GM23338 (cell line): ENCODE results near the gene CACNA1C. TPM values are rescaled to one million over a fixed set of nuclear protein-coding genes. Genes with fewer than 3 reads are reported as not detected.

Experiments used
- ATAC-seq: fragments of 200-7000 bp; cut with Tn5 transposase; 3 replicates; pipeline ENCODE4 v1.9.1; 2020
- DNase-seq: peaks from one replicate; pipeline ENCODE4 v3.0.0-alpha.2; 2015; ENCODE audit warnings: low spot score
- H2AFZ ChIP-seq: fragments of 200-600 bp; sonication (generic); 2 replicates; pipeline ENCODE4 v1.8.0; 2016; ENCODE audit warnings: antibody characterized with exemption, mild to moderate bottlenecking, moderate library complexity
- H3F3A ChIP-seq: fragments of 200-600 bp; sonication (generic); replicated peaks from 2 replicates; pipeline ENCODE4 v1.8.0; 2017; ENCODE audit warnings: antibody characterized with exemption, mixed run types, low read depth
- H3K27ac ChIP-seq: fragments of 200-600 bp; sonication (generic); 2 replicates; pipeline ENCODE4 v1.6.1; 2016; ENCODE audit warnings: low read depth
- H3K27me3 ChIP-seq: fragments of 200-600 bp; sonication (generic); 2 replicates; pipeline ENCODE4 v1.8.0; 2016; ENCODE audit warnings: mild to moderate bottlenecking, mixed run types, moderate library complexity; ENCODE audit not compliant: insufficient read depth
- H3K36me3 ChIP-seq: fragments of 200-600 bp; sonication (generic); 2 replicates; pipeline ENCODE4 v1.8.0; 2016; ENCODE audit warnings: mild to moderate bottlenecking; ENCODE audit not compliant: insufficient read depth
- H3K4me1 ChIP-seq: fragments of 200-600 bp; sonication (generic); 2 replicates; pipeline ENCODE4 v1.8.0; 2016; ENCODE audit warnings: mild to moderate bottlenecking, moderate library complexity; ENCODE audit not compliant: insufficient read depth
- H3K4me2 ChIP-seq: fragments of 200-600 bp; sonication (generic); 2 replicates; pipeline ENCODE4 v1.7.1; 2017; ENCODE audit warnings: mixed run types
- H3K4me3 ChIP-seq: fragments of 200-600 bp; sonication (generic); 2 replicates; pipeline ENCODE4 v1.6.1; 2016; ENCODE audit warnings: mixed run types
- H3K79me2 ChIP-seq: fragments of 200-600 bp; sonication (generic); replicated peaks from 2 replicates; pipeline ENCODE4 v1.8.0; 2017; ENCODE audit warnings: mild to moderate bottlenecking; ENCODE audit not compliant: insufficient read depth
- H3K9me2 ChIP-seq: fragments of 200-600 bp; sonication (generic); 2 replicates; pipeline ENCODE4 v1.8.0; 2017; ENCODE audit not compliant: insufficient read depth
- H4K20me1 ChIP-seq: fragments of 200-600 bp; sonication (generic); replicated peaks from 2 replicates; pipeline ENCODE4 v1.8.0; 2017; ENCODE audit warnings: mild to moderate bottlenecking; ENCODE audit not compliant: insufficient read depth
- H3K27ac Mint-ChIP-seq: 2 replicates; pipeline ENCODE4 v1.8.0; 2020; ENCODE audit warnings: inconsistent platforms, mild to moderate bottlenecking, moderate library complexity, mixed read lengths
- H3K27me3 Mint-ChIP-seq: 3 replicates; pipeline ENCODE4 v1.8.0; 2022; ENCODE audit warnings: low read depth, mild to moderate bottlenecking, moderate library complexity, mixed read lengths, inconsistent platforms; ENCODE audit not compliant: insufficient read depth, poor library complexity
- H3K36me3 Mint-ChIP-seq: 3 replicates; pipeline ENCODE4 v1.8.0; 2021; ENCODE audit warnings: low read depth, mild to moderate bottlenecking, inconsistent platforms, moderate library complexity, mixed read lengths
- H3K4me1 Mint-ChIP-seq: 3 replicates; pipeline ENCODE4 v1.8.0; 2020; ENCODE audit warnings: mild to moderate bottlenecking, inconsistent platforms, mixed read lengths
- H3K4me3 Mint-ChIP-seq: 3 replicates; pipeline ENCODE4 v1.8.0; 2021; ENCODE audit warnings: moderate library complexity, mild to moderate bottlenecking, inconsistent platforms, mixed read lengths
- H3K9me3 Mint-ChIP-seq: 3 replicates; pipeline ENCODE4 v1.8.0; 2020; ENCODE audit warnings: moderate library complexity, mild to moderate bottlenecking, inconsistent platforms, mixed read lengths
- CREB1 ChIP-seq: fragments of 250-450 bp; sonication (Bioruptor Pico); IDR thresholded peaks from 2 replicates; pipeline ENCODE4 v1.5.0; 2020; ENCODE audit warnings: low read depth, mild to moderate bottlenecking, moderate library complexity
- CTCF ChIP-seq, 2 experiments: fragments of 200-600 bp in 1 of 2; sonication (generic) in 1 of 2; conservative IDR thresholded peaks; 2 replicates each; pipeline versions ENCODE4 v1.5.1 to v1.6.1; 2016 to 2017; ENCODE audit warnings: antibody characterized with exemption in 2 of 2, low read depth in 2 of 2, mild to moderate bottlenecking in 2 of 2, moderate library complexity in 1 of 2
- EZH2 ChIP-seq: fragments of 200-600 bp; sonication (generic); IDR thresholded peaks from one replicate; pipeline ENCODE4 v1.8.0; 2017; ENCODE audit warnings: antibody characterized with exemption, mild to moderate bottlenecking, low read depth; ENCODE audit not compliant: unreplicated experiment
- EZH2phosphoT487 ChIP-seq: fragments of 200-600 bp; sonication (generic); IDR thresholded peaks from one replicate; pipeline ENCODE4 v1.8.1; 2018; ENCODE audit warnings: antibody characterized with exemption; ENCODE audit not compliant: unreplicated experiment
- JUNB ChIP-seq: IDR thresholded peaks from one replicate; pipeline ENCODE4 v1.6.1; 2016; ENCODE audit warnings: antibody characterized with exemption; ENCODE audit not compliant: unreplicated experiment
- NANOG ChIP-seq: IDR thresholded peaks from 2 replicates; pipeline ENCODE4 v1.6.1; 2016; ENCODE audit warnings: antibody characterized with exemption, borderline replicate concordance
- POLR2AphosphoS5 ChIP-seq: IDR thresholded peaks from 2 replicates; pipeline ENCODE4 v1.6.1; 2016; ENCODE audit warnings: antibody characterized with exemption, low read depth
- STAT1 ChIP-seq: IDR thresholded peaks from one replicate; pipeline ENCODE4 v1.6.1; 2016; ENCODE audit warnings: antibody characterized with exemption; ENCODE audit not compliant: unreplicated experiment
- ZNF331 ChIP-seq: fragments of 250-450 bp; sonication (Bioruptor Pico); IDR thresholded peaks from 2 replicates; pipeline ENCODE4 v1.5.0; 2020; ENCODE audit warnings: low read depth, mild to moderate bottlenecking, moderate library complexity
- ZNF462 ChIP-seq: fragments of 250-450 bp; sonication (Bioruptor Pico); IDR thresholded peaks from 2 replicates; pipeline ENCODE4 v1.5.0; 2020; ENCODE audit warnings: mild to moderate bottlenecking, moderate library complexity
- polyA plus RNA-seq: library from polyadenylated mRNA; unstranded; fragments of >200 nt; fragmentation: Nextera tagmentation; extraction: Ambion mirVana; gene quantifications from 2 replicates; pipeline ENCODE4 v1.2.1, GENCODE V29; 2016
- total RNA-seq: library from RNA; depleted of rRNA; stranded (reverse); fragments of >200 nt; shearing (Covaris generic); gene quantifications from 2 replicates; pipeline ENCODE4 v1.2.3, GENCODE V29; 2014
- TF ChIP-seq, protein P1 (sequence below): IDR thresholded peaks from one replicate; pipeline ENCODE4 v1.6.1; 2018; ENCODE audit warnings: antibody characterized with exemption; ENCODE audit not compliant: unreplicated experiment

Gene CACNA1C
- total and polyA plus RNA-seq, 2 experiments from 2014 or later: 0.78 to 2.1 TPM

- TF ChIP-seq ZNF462 (CRISPR knock-in tag) (no peak), JUNB (no peak), ZNF331 (CRISPR knock-in tag) (no peak)
- TF ChIP-seq, protein P1, sequence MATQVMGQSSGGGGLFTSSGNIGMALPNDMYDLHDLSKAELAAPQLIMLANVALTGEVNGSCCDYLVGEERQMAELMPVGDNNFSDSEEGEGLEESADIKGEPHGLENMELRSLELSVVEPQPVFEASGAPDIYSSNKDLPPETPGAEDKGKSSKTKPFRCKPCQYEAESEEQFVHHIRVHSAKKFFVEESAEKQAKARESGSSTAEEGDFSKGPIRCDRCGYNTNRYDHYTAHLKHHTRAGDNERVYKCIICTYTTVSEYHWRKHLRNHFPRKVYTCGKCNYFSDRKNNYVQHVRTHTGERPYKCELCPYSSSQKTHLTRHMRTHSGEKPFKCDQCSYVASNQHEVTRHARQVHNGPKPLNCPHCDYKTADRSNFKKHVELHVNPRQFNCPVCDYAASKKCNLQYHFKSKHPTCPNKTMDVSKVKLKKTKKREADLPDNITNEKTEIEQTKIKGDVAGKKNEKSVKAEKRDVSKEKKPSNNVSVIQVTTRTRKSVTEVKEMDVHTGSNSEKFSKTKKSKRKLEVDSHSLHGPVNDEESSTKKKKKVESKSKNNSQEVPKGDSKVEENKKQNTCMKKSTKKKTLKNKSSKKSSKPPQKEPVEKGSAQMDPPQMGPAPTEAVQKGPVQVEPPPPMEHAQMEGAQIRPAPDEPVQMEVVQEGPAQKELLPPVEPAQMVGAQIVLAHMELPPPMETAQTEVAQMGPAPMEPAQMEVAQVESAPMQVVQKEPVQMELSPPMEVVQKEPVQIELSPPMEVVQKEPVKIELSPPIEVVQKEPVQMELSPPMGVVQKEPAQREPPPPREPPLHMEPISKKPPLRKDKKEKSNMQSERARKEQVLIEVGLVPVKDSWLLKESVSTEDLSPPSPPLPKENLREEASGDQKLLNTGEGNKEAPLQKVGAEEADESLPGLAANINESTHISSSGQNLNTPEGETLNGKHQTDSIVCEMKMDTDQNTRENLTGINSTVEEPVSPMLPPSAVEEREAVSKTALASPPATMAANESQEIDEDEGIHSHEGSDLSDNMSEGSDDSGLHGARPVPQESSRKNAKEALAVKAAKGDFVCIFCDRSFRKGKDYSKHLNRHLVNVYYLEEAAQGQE: no peak
Measured at GRCh38 chr12:2418579-2418978, 365.8 kb downstream of the CACNA1C start (continued).

DNA sequence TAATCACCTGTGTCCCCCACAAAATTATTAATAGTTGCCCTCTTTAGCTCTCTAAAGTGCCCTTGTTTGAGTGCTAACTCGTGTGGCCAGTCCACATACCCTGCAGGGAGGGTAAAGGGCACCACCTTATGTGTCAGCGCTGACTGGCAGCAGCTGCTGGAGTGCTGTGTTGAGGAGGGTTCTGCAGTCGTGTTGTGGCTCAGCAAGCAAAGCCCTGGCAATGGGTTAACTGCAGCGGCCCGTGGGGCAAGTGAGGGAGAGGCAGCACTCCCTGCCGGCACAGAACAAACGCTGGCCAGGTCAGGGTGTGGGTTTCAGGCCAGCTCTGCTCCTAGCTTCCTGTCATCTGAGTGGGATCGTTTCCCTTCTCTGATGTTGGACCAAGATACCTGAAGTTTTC is 369.8 kb downstream of the CACNA1C start:
- Mint-ChIP-seq H3K4me1 (peaks cover 24% of the 10 kb centered on the region), H3K27me3 (no peaks in the 10 kb centered on the region), H3K36me3 (peaks cover 4% of the 10 kb centered on the region; the same call in 2 of the 3 replicates), H3K4me3 (no peak overlapping the region), H3K9me3 (peaks cover 10% of the 10 kb centered on the region), H3K27ac (no peak overlapping the region)
- DNase-seq (no peak), ATAC-seq (no peak)
- no peak overlapping the region for H3K27ac ChIP-seq
- no peak overlapping the region for H3K4me3 ChIP-seq
- H3K36me3 ChIP-seq: no peaks in the 10 kb centered on the region
- H4K20me1 ChIP-seq: no peaks in the 10 kb centered on the region
- no peak overlapping the region for H3K4me2 ChIP-seq
- no peaks in the 10 kb centered on the region for H3K79me2 ChIP-seq
- H3K4me1 ChIP-seq: peaks cover 9% of the 10 kb centered on the region
- H3K27me3 ChIP-seq: no peaks in the 10 kb centered on the region
- H3K9me2 ChIP-seq: no peaks in the 10 kb centered on the region
- TF ChIP-seq EZH2: no peak
- no peak for TF ChIP-seq JUNB
- TF ChIP-seq CREB1 (CRISPR knock-in tag): no peak
- TF ChIP-seq NANOG: no peak
- no peak for TF ChIP-seq EZH2phosphoT487
- no peak for TF ChIP-seq ZNF331 (CRISPR knock-in tag)
- TF ChIP-seq POLR2AphosphoS5: no peak
- TF ChIP-seq STAT1: no peak
- TF ChIP-seq CTCF (conservative IDR thresholded peaks at IDR 0.05; ENCODE audit: low read depth in 2 of 2): no peak
- no peaks in the 10 kb centered on the region for H3F3A ChIP-seq
- 0 out of 2 replicates have a peak overlapping the region, but pooled peaks have one; percentile 52 for H2AFZ ChIP-seq
